Right forelimb (tissue), 1 donor: Measurements from ENCODE around the gene SIL1.
"Not testable (repeated sequence)": the region's sequence is repeated elsewhere in the genome, so short reads cannot be mapped to it uniquely, and the experiment has no call there.

Experiments used
- DNase-seq: peaks from one replicate; pipeline ENCODE4 v3.0.0-alpha.2; 2018

The SIL1 gene

GRCh38 chr5:139171779-139172404 lies 26.3 kb downstream of the SIL1 start:
- no peak for DNase-seq

GRCh38 chr5:139167952-139168720 lies 30.0 kb downstream of the SIL1 start:
- no peak for DNase-seq

GRCh38 chr5:139167533-139167932 lies 30.6 kb downstream of the SIL1 start:
- no peak for DNase-seq

GRCh38 chr5:139167063-139167462 lies 31.1 kb downstream of the SIL1 start:
- no peak for DNase-seq

- not testable (repeated sequence) for DNase-seq
These were observed 33.3 kb downstream of the SIL1 start for GRCh38 chr5:139164897-139165296.

GRCh38 chr5:139164020-139164419 lies 34.1 kb downstream of the SIL1 start:
- no peak for DNase-seq

GRCh38 chr5:139162448-139162847 lies 35.7 kb downstream of the SIL1 start:
- no peak for DNase-seq

- DNase-seq, result no peak
These were observed 39.4 kb downstream of the SIL1 start for GRCh38 chr5:139158791-139159190.

- DNase-seq, result no peak
These were observed 40.6 kb downstream of the SIL1 start for GRCh38 chr5:139157556-139157955.

GRCh38 chr5:139156814-139157213 lies 41.4 kb downstream of the SIL1 start:
- DNase-seq, result no peak

GRCh38 chr5:139155333-139155732 lies 42.8 kb downstream of the SIL1 start:
- no peak for DNase-seq

GRCh38 chr5:139151902-139152301 lies 46.3 kb downstream of the SIL1 start:
- no peak for DNase-seq

- DNase-seq, result no peak
These were observed 47.7 kb downstream of the SIL1 start for GRCh38 chr5:139150367-139150999.

- DNase-seq, result no peak
These were observed 48.5 kb downstream of the SIL1 start for GRCh38 chr5:139149477-139150199.

GRCh38 chr5:139148986-139149385 lies 49.2 kb downstream of the SIL1 start:
- DNase-seq, result no peak

- no peak for DNase-seq
These were observed 49.9 kb downstream of the SIL1 start for GRCh38 chr5:139148306-139148705.

- no peak for DNase-seq
These were observed 50.6 kb downstream of the SIL1 start for GRCh38 chr5:139147483-139148087.

- DNase-seq, result no peak
These were observed 51.2 kb downstream of the SIL1 start for GRCh38 chr5:139146809-139147482.

GRCh38 chr5:139141446-139142204 lies 56.5 kb downstream of the SIL1 start:
- peak; percentile 65 for DNase-seq

GRCh38 chr5:139140591-139141071 lies 57.5 kb downstream of the SIL1 start:
- peak; percentile 55 for DNase-seq

GRCh38 chr5:139138809-139139208 lies 59.4 kb downstream of the SIL1 start:
- no peak for DNase-seq
